A673 (cell line): ENCODE results near the gene CAND1.

Source experiments
- CTCF ChIP-seq: fragments of 300-800, 200-600 bp; sonication (generic); conservative IDR thresholded peaks from 2 replicates; pipeline ENCODE4 v1.5.1; 2017; ENCODE audit warnings: low read depth, mild to moderate bottlenecking, antibody characterized with exemption, low read length, moderate library complexity, mixed read lengths
- EZH2 ChIP-seq: fragments of 200-600 bp; sonication (generic); IDR thresholded peaks from 2 replicates; pipeline ENCODE4 v1.6.1; 2017; ENCODE audit warnings: borderline replicate concordance, low read depth, mild to moderate bottlenecking, mixed read lengths, antibody characterized with exemption, low read length; ENCODE audit not compliant: poor library complexity, severe bottlenecking

- TF ChIP-seq CTCF: no peak
- TF ChIP-seq EZH2: no peak
These were observed 14.7 kb upstream of the CAND1 start for GRCh38 chr12:67254372-67255026.
